Activated T-cell treated with anti-CD3 and anti-CD28 coated beads for 1 hour (primary cell): ENCODE results near the gene NUPR2.
"Not testable (repeated sequence)": the region's sequence is repeated elsewhere in the genome, so short reads cannot be mapped to it uniquely, and the experiment has no call there.

ENCODE experiments used
- DNase-seq: peaks from one replicate; pipeline ENCODE4 v3.0.0-alpha.2; 2020; ENCODE audit warnings: low read depth

The NUPR2 gene

DNA sequence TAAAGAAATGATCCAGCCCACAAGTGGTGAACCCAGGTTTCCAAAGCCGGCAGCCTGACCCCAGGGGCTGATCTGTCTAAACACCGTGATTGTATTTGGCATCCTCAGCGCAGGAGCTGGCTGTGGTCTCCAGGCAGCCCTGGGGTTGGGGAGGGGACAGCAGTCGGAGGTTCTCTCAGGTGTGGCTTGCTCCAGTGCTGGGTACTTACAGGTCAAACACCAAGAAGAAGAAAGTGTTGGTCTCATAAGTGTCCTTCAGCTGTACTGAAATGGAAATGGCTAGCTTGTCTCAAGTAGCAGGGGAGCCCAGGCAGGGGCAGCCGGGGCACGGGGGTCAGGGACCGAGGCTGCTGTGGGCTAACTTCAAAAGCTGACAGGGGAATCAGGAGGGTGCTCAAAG is 29.5 kb downstream of the NUPR2 start:
- no peak for DNase-seq

DNA sequence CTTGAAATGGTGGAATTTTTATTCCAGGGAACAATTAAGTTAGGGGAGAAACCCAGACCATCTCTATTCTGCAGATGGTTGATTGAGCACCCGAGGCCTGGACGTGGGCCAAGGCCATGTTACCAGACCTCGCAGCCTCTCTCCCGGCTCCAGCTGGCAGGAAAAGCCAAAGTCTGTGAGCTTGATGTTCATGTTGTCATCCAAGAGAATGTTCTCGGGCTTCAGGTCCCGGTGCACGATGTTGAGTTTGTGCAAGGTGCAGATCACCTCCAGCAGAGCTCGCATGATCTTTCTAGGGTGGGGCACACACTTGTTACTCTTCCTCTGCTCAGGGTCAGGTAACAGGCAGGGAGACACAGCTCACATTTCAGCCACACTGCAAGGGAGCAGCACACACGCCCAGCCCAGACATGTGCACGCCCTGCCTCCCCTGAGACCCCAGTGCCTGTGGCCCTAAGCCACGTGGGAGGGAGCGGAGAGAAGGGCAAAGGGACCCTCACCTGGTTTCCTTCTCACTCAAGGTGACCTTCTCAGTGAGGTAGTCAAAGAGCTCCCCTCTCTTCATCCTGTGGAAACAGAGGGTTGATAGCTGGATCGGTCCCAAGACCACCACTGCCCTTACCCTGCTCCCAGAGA is 32.9 kb downstream of the NUPR2 start:
- no peak for DNase-seq

DNA sequence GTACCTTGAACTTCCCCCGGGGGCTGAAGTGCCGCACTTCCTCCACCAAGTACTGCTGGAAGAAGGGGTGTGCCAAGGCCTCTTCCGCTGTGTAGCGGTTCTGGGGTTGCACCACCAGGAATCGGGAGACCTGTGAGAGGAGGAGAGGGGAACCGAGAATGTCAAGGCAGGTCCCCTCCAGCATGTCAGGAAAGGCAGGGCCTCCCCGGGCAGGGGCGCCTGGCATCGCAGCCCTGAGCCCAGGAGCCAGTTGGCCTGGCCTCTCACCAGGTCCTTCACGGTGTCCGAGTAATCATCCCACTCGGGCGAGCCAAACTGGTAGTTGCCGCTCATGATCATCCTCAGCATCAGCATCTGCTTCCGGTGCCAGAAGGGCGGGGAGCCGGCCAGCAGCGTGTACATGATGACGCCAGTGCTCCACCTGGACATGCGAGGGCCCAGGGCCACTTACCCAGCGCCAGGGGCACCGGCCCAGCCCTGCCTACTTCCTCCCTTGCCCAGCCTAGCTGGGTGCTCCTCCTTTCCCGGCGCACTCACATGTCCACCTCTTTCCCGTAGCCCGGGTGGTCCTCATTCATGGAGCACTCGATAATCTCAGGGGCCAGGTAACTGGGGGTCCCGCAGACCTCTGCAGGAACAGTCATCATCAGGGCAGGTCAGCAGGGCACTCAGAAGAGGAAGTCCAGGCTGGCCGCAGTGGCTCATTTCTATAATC is 34.4 kb downstream of the NUPR2 start:
- no peak for DNase-seq

DNA sequence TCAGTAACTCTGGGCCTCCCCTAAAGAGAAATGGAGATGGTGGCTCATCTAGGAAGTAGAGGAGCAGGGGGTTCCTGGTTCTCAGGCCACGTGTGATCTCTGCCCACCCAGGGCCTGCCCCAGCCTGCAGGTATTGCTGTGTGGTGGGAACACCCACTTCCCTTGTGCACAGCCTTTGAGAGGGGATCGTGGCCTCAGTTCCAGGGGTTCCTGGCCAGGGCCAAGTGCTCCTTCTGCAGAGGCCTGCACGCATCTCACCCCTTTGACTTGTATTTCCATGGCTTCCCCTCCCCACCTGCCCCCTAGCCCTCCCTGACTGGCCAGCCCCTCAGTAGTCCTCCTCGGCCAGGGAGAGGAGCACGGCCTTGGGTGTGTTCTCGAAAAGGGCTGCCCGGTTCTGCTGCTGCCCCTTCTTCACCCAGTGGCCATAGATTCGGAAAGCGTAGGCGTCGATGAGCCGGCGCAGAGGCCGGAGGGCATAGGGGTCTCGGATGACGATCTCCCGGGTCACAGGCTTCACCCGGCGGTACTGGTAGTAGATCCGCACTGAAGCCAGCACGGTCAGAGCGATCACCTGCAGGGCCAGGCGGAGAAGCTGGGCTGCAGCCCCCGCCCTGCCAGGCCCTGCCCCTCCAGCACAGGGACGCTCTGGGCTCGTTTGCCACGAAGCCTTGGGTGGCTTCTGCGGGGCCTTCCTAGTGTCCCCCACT is 35.3 kb downstream of the NUPR2 start:
- not testable (repeated sequence) for DNase-seq

DNA sequence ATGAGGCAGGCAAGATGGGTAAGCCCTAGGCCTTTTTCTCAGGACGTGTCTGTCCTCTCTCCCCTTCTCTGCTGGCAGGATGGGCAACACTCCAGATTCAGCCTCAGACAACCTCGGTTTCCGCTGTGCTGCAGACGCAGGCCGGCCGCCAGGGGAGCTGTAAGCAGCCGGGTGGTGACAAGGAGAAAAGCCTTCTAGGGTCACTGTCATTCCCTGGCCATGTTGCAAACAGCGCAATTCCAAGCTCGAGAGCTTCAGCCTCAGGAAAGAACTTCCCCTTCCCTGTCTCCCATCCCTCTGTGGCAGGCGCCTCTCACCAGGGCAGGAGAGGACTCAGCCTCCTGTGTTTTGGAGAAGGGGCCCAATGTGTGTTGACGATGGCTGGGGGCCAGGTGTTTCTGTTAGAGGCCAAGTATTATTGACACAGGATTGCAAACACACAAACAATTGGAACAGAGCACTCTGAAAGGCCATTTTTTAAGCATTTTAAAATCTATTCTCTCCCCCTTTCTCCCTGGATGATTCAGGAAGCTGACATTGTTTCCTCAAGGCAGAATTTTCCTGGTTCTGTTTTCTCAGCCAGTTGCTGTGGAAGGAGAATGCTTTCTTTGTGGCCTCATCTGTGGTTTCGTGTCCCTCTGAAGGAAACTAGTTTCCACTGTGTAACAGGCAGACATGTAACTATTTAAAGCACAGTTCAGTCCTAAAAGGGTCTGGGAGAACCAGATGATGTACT is 36.6 kb downstream of the NUPR2 start:
- no peak for DNase-seq

DNA sequence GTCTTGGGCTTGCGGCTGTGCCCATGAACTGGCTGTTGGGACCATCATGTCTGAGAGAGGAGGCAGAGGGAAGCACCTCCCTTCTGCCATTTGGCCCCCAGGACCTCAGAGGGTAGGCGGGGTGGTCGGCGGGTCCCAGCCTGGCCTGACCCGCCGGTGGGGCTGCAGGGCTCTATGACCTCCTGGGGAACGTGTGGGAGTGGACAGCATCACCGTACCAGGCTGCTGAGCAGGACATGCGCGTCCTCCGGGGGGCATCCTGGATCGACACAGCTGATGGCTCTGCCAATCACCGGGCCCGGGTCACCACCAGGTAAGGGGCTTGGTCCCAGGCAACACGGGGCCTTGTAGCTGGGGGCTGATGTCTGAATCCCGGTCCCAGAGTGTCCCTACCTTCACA is 38.0 kb downstream of the NUPR2 start:
- DNase-seq: no peak

DNA sequence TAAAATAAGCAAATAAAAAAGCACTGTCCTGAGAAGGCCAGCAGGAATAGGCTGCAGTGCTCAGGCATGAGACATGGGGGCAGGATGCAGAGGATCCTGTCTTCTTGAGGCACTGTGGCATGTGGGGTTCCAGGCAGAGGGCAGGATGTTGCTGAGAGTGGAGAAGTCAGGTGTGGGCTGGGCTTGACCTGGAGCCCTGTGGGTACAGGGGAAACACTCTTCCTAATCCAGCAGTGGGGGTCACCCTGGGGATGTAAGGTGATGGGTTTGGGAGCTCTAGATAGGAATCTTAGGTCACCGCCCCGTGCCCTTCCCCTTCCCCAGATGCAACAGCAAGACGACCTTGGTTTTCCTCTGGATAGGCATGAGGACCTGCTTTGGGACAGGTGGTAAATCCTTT is 38.5 kb downstream of the NUPR2 start:
- DNase-seq: no peak

DNA sequence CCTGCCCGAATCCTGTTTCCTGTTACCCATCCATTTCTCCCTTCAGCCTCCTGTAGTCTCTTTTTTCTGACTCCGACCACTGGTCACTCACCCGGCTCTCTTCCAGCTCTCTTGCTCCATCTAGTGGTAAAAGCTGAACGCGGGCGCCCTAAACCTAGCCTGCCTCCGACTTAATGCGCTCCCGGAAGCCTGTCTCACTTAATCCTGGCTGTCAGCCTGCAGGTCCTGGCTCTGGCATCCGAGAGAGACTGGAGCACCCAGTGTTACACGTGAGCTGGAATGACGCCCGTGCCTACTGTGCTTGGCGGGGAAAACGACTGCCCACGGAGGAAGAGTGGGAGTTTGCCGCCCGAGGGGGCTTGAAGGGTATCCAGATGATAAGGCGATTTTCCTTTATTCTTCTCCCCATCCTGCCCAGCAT is 41.8 kb downstream of the NUPR2 start:
- peak; percentile 52 for DNase-seq

DNA sequence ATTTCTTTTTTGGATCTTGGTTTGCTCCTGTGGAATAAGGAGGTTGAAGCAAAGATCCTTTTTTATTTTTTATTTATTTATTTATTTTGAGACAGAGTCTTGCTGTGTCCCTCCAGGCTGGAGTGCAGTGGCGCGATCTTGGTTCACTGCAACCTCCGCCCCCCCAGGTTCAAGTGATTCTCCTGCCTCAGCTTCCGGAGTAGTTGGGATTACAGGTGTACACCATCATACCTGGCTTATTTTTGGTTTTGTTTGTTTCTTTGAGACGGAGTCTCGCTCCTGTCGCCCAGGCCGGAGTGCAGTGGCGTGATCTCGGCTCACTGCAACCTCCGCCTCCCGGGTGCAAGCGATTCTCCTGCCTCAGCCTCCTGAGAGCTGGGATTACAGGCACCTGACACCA is 49.8 kb downstream of the NUPR2 start:
- not testable (repeated sequence) for DNase-seq
